ENCODE data around the gene ISG15. TPM values are rescaled to one million over a fixed set of nuclear protein-coding genes. Genes with fewer than 3 reads are reported as not detected.
"Not testable (repeated sequence)": the region's sequence is repeated elsewhere in the genome, so short reads cannot be mapped to it uniquely, and the experiment has no call there.

Gene ISG15
- total RNA-seq, 1 experiment from 2014 or later, result 100.0 TPM

GRCh38 chr1:1026599-1027413 is 13.5 kb downstream of the ISG15 start:
- no peak for DNase-seq (ENCODE audit: low spot score)

- no peak for DNase-seq (ENCODE audit: low spot score)
Measured at GRCh38 chr1:1027791-1028190, 14.5 kb downstream of the ISG15 start.

GRCh38 chr1:1030867-1031658 is 17.8 kb downstream of the ISG15 start:
- not testable (repeated sequence) for DNase-seq (ENCODE audit: low spot score)

DNA sequence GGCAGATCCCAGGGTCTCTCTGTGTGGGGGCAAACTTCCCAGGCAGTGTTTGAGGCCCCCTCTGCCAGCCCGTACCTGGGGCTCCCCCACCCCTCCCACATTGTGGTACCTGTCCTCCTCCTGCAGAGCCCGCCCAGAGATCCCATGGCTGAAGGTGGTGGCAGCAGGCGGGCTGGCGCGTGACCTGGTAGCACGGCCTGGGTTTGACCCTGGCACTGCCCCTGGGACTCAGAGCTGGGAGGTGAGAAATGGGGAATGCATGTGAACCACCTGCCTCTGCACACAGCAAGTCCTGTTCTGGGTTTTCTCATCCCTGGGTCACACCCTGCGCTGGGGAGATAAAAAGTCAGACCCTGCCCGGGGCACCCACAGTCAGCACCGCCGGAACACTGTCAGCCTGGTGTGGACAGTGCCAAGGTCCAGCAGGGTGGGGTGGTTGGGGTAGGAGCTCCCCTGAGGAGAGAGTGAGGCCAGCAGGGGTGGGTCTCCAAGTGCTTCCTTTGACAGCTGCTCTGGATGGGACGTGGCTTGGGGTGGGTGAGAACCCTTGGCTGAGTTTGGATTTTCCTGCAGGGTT is 18.4 kb downstream of the ISG15 start:
- DNase-seq (ENCODE audit: low spot score), result no peak

GRCh38 chr1:1032424-1032823 is 19.1 kb downstream of the ISG15 start:
- no peak for DNase-seq (ENCODE audit: low spot score)

- DNase-seq (ENCODE audit: low spot score), result no peak
Measured at GRCh38 chr1:1033009-1033587, 19.8 kb downstream of the ISG15 start.

DNA sequence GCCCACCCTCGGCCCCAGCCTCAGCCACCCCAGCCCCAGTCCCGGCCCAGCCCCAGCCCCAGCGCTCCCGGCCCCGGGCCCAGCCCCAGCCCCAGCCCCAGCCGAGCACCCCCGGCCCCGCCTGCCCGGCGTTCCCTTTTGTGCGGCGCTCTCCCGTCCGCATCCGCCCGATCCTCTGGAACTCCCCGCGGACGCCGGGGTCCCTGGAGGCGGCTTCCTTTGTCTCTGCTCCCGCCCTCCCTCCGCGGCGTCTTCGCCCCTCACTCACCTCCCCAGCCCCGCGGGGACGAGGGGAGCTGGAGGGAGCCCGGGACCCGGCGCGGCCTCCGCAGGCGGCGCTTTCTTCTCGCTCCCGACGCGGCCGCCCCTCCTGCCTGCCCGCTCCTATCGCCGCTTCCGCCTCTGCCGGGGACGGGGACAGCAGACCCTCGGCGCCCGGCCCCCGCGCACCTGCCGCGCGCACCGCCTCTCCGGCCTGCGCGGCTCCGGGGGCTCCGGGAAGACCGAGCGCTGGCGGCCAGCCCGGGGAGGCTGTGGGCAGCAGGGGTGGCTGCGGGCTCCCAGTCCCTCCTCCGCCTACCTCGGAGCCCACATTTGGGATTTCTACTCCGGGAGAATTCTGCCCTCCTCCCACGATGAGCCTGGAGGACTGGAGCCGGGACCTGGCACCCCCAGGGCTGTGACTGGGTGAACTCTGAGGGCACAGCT is 20.6 kb downstream of the ISG15 start:
- no peak for DNase-seq (ENCODE audit: low spot score)

- DNase-seq (ENCODE audit: low spot score), result no peak
Measured at GRCh38 chr1:1034439-1034781, 21.1 kb downstream of the ISG15 start.

GRCh38 chr1:1035291-1035943 is 22.1 kb downstream of the ISG15 start:
- no peak for DNase-seq (ENCODE audit: low spot score)

- DNase-seq (ENCODE audit: low spot score), result no peak
Measured at GRCh38 chr1:1037366-1038327, 24.4 kb downstream of the ISG15 start.

- no peak for DNase-seq (ENCODE audit: low spot score)
Measured at GRCh38 chr1:1038694-1039093, 25.4 kb downstream of the ISG15 start.

DNA sequence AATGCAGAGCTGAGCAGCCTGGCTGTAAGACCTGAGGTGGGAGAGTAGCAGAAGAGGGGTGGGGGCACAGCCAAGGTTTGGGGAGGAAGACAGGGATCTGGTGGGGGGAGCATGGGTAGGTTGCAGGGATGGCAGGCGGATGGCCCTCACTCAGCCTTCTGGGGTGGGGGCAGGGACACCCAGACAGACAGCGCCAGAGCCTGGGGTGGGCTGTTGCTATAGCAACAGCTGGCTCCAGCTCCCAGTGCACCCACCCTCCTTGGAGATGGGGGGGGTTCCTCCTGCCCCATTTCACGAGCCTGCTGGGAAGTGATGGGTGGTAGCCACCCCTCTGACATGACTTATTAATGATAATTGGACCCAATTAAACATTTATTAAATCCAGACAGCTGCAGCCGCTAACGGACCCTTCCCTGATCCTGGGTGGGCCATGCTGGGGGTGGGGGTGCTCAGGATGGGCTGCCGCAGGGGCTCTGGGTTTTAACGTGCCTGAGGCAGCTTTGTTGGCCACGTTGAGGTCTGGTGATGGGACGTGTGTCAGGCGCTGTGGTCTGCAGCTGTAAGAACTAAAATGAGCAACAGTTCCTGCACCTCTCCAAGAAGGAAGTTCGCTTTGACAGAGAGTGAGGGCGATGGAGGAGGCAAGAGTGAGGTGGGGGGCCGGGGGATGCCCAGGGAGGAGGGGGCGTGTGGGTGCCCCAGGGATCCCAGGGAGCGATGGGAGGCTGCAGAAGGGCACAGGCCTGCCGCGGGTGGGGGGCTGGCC is 26.0 kb downstream of the ISG15 start:
- DNase-seq (ENCODE audit: low spot score), result no peak

GRCh38 chr1:1040004-1040991 is 27.0 kb downstream of the ISG15 start:
- no peak for DNase-seq (ENCODE audit: low spot score)

DNA sequence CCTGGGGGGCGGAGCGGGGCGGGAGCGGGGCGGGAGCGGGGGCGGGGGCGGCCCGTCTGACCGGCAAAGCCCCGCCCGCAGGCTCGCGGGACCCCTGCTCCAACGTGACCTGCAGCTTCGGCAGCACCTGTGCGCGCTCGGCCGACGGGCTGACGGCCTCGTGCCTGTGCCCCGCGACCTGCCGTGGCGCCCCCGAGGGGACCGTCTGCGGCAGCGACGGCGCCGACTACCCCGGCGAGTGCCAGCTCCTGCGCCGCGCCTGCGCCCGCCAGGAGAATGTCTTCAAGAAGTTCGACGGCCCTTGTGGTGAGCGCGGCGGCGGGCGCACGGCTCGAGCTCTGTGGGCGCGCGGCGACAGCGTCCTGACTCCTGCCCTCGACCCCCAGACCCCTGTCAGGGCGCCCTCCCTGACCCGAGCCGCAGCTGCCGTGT is 27.8 kb downstream of the ISG15 start:
- DNase-seq (ENCODE audit: low spot score), result no peak

- no peak for DNase-seq (ENCODE audit: low spot score)
Measured at GRCh38 chr1:1041873-1042272, 28.6 kb downstream of the ISG15 start.

GRCh38 chr1:1042835-1043234 is 29.5 kb downstream of the ISG15 start:
- no peak for DNase-seq (ENCODE audit: low spot score)

DNA sequence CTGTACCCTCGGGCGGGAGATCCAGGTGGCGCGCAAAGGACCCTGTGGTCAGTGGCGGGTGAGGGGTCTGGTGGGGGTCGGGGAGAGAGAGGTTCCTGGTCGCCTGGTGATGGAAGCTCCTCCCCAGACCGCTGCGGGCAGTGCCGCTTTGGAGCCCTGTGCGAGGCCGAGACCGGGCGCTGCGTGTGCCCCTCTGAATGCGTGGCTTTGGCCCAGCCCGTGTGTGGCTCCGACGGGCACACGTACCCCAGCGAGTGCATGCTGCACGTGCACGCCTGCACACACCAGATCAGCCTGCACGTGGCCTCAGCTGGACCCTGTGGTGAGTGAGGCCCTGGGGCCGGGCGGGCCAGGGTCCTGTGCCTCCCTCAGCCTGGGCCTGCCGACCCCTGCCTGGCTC is 30.1 kb downstream of the ISG15 start:
- DNase-seq (ENCODE audit: low spot score), result no peak

DNA sequence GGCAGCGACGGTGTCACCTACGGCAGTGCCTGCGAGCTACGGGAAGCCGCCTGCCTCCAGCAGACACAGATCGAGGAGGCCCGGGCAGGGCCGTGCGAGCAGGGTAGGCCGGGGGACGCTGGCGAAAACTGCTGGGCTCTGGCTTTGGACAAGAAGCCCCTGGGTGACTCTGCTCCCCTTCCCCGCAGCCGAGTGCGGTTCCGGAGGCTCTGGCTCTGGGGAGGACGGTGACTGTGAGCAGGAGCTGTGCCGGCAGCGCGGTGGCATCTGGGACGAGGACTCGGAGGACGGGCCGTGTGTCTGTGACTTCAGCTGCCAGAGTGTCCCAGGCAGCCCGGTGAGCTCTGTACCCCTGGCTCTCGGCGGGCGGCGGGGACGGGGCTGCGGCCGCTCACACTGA is 30.6 kb downstream of the ISG15 start:
- DNase-seq (ENCODE audit: low spot score), result no peak

Measured in A172 (cell line).